Measurements from ENCODE around the gene CUL4A.

The CUL4A gene

DNA sequence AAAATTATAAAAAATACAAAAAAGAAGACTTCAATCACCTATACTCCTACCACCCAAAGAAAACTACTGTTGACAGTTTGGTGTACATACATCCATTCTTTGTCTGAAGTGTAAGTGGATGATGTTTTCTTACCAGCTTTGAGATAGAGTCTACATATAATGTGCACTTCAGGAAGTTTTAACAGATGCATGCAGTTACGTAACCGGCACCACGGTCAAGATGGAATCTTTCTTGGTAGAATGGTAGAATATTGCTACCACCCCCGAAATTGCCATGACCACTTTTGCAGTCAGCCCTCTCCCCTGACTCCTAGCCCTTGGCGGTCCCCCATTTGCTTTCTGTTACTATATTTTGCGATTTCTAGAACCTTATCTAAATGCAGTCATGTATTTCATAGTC lies 1.4 kb downstream of the CUL4A start:
- peaks cover 78% of the 10 kb centered on the region for H4K20me1 ChIP-seq (ENCODE audit: insufficient read depth, low read length, poor library complexity, severe bottlenecking)
- peak overlapping the region; percentile 95 for H3K9ac ChIP-seq (ENCODE audit: low read depth, low read length, poor library complexity, severe bottlenecking)

DNA sequence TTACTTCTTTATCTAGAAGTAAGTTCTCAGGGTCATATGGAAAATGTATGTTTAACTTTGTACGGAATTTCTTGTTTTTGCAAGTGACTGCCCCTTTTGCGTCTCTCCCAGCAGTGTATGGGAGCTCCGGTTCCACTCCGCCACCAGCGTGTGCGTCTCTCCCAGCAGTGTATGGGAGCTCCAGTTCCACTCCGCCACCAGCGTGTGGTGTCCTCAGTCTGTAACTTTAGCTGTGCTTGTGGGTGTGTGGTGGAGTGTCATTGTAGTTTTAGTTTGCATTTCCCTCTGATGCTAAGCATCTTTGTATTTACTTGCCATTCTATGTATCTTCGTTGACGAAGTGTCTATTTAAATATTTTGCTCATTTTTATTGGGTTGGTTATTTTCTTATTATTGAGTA lies 2.4 kb downstream of the CUL4A start:
- H3K9me3 ChIP-seq (ENCODE audit: insufficient read depth, low read depth, low read length) = no peaks in the 10 kb centered on the region
- peaks cover 87% of the 10 kb centered on the region for H3K79me2 ChIP-seq (ENCODE audit: insufficient read depth, low read length)
- no peak overlapping the region for H2AFZ ChIP-seq (ENCODE audit: low read length)
- no peaks in the 10 kb centered on the region for H3F3A ChIP-seq (ENCODE audit: low read depth)
- no peaks in the 10 kb centered on the region for H3K36me3 ChIP-seq (ENCODE audit: insufficient read depth, low read length)
- TF ChIP-seq CTCF (conservative IDR thresholded peaks at IDR 0.05; ENCODE audit: low read length) (peak; percentile 60), EZH2phosphoT487 (IDR thresholded peaks at IDR 0.05; ENCODE audit: borderline replicate concordance) (no peak)
- peaks cover 78% of the 10 kb centered on the region for H4K20me1 ChIP-seq (ENCODE audit: insufficient read depth, low read length, poor library complexity, severe bottlenecking)
- H3K27me3 ChIP-seq (ENCODE audit: insufficient read depth, low read length, poor library complexity, severe bottlenecking) = no peaks in the 10 kb centered on the region
- peaks cover 72% of the 10 kb centered on the region for H3K4me1 ChIP-seq (ENCODE audit: insufficient read depth, low read length, poor library complexity, severe bottlenecking)
- H3K9ac ChIP-seq (ENCODE audit: low read depth, low read length, poor library complexity, severe bottlenecking) = no peak overlapping the region
- peak overlapping the region; percentile 96 for H3K4me3 ChIP-seq (ENCODE audit: low read length, poor library complexity, severe bottlenecking)
- no peaks in the 10 kb centered on the region for H3K9me2 ChIP-seq (replicated peaks; ENCODE audit: low read depth, low read length)
- H3K4me2 ChIP-seq (ENCODE audit: low read depth, low read length, poor library complexity, severe bottlenecking) = peak overlapping the region; percentile 86

More for the DNA sequence above, 1.4 kb downstream of the CUL4A start:
- Histone ChIP-seq H3K27me3 (ENCODE audit: insufficient read depth, low read length, poor library complexity, severe bottlenecking) (no peaks in the 10 kb centered on the region), H3K4me2 (ENCODE audit: low read depth, low read length, poor library complexity, severe bottlenecking) (peak overlapping the region; percentile 86), H3F3A (ENCODE audit: low read depth) (no peaks in the 10 kb centered on the region), H3K9me2 (replicated peaks; ENCODE audit: low read depth, low read length) (no peaks in the 10 kb centered on the region), H3K36me3 (ENCODE audit: insufficient read depth, low read length) (no peaks in the 10 kb centered on the region), H3K4me3 (ENCODE audit: low read length, poor library complexity, severe bottlenecking) (peak overlapping the region; percentile 96), H3K4me1 (ENCODE audit: insufficient read depth, low read length, poor library complexity, severe bottlenecking) (peaks cover 73% of the 10 kb centered on the region), H2AFZ (ENCODE audit: low read length) (no peak overlapping the region), H3K79me2 (ENCODE audit: insufficient read depth, low read length) (peaks cover 87% of the 10 kb centered on the region), H3K9me3 (ENCODE audit: insufficient read depth, low read depth, low read length) (no peaks in the 10 kb centered on the region)
- no peak for TF ChIP-seq CTCF (conservative IDR thresholded peaks at IDR 0.05; ENCODE audit: low read length)
- no peak for TF ChIP-seq EZH2phosphoT487 (IDR thresholded peaks at IDR 0.05; ENCODE audit: borderline replicate concordance)

- H3K9ac ChIP-seq (ENCODE audit: low read depth, low read length, poor library complexity, severe bottlenecking) = no peak overlapping the region
- no peaks in the 10 kb centered on the region for H3K9me2 ChIP-seq (replicated peaks; ENCODE audit: low read depth, low read length)
Observed at GRCh38 chr13:113216254-113217048, 7.0 kb downstream of the CUL4A start.

More at GRCh38 chr13:113216254-113217048, 7.0 kb downstream of the CUL4A start:
- no peaks in the 10 kb centered on the region for H3K9me3 ChIP-seq (ENCODE audit: insufficient read depth, low read depth, low read length)
- TF ChIP-seq CTCF (conservative IDR thresholded peaks at IDR 0.05; ENCODE audit: low read length) (no peak), EZH2phosphoT487 (IDR thresholded peaks at IDR 0.05; ENCODE audit: borderline replicate concordance) (no peak)
- peak overlapping the region; percentile 4 for H3K4me3 ChIP-seq (ENCODE audit: low read length, poor library complexity, severe bottlenecking)
- H3K4me1 ChIP-seq (ENCODE audit: insufficient read depth, low read length, poor library complexity, severe bottlenecking) = peaks cover 46% of the 10 kb centered on the region
- peaks cover 29% of the 10 kb centered on the region for H3K36me3 ChIP-seq (ENCODE audit: insufficient read depth, low read length)
- H3K27me3 ChIP-seq (ENCODE audit: insufficient read depth, low read length, poor library complexity, severe bottlenecking) = no peaks in the 10 kb centered on the region
- peaks cover 88% of the 10 kb centered on the region for H3K79me2 ChIP-seq (ENCODE audit: insufficient read depth, low read length)
- no peaks in the 10 kb centered on the region for H3F3A ChIP-seq (ENCODE audit: low read depth)
- peak overlapping the region; percentile 86 for H3K4me2 ChIP-seq (ENCODE audit: low read depth, low read length, poor library complexity, severe bottlenecking)
- no peak overlapping the region for H2AFZ ChIP-seq (ENCODE audit: low read length)
- H4K20me1 ChIP-seq (ENCODE audit: insufficient read depth, low read length, poor library complexity, severe bottlenecking) = peaks cover 72% of the 10 kb centered on the region
